Esophagus muscularis mucosa (tissue), 4 donors: ENCODE data around the gene NRCAM. TPM values are rescaled to one million over a fixed set of nuclear protein-coding genes. Genes with fewer than 3 reads are reported as not detected.
A peak's percentile ranks its signal among the peaks of the same experiment; 100 is the strongest.

Experiments used
- DNase-seq: peaks from one replicate; pipeline ENCODE4 v3.0.0-alpha.2; 2017; ENCODE audit errors: extremely low spot score
- H3K27ac ChIP-seq, 4 donors: fragments of 200-600 bp; sonication (generic); replicated peaks in 1 of 4; 1 replicate in 3 of 4; 2 replicates in 1 of 4; pipeline ENCODE4 v1.5.1; 2016 to 2019; ENCODE audit warnings: mild to moderate bottlenecking in 1 of 4
- H3K27me3 ChIP-seq, 4 donors: fragments of 200-600 bp; sonication (generic); one replicate each; pipeline versions ENCODE4 v1.5.1 to v1.6.0; 2016 to 2019
- H3K36me3 ChIP-seq, 4 donors: fragments of 200-600 bp; sonication (generic); one replicate each; pipeline ENCODE4 v1.5.1; 2016 to 2019
- H3K4me1 ChIP-seq, 4 donors: fragments of 200-600 bp; sonication (generic); one replicate each; pipeline ENCODE4 v1.5.1; 2016 to 2019
- H3K4me3 ChIP-seq, 4 donors: fragments of 200-600 bp; sonication (generic); 1 replicate in 2 of 4; 2 replicates in 2 of 4; pipeline ENCODE4 v1.5.1; 2016 to 2019; ENCODE audit warnings: mild to moderate bottlenecking in 4 of 4, moderate library complexity in 1 of 4
- H3K9me3 ChIP-seq, 4 donors: fragments of 200-600 bp; sonication (generic); 1 replicate in 3 of 4; 2 replicates in 1 of 4; pipeline ENCODE4 v1.5.1; 2016 to 2019
- CTCF ChIP-seq, 3 experiments: fragments of 200-600 bp in 2 of 3; fragments of 450-650 bp in 1 of 3; sonication (generic) in 2 of 3; IDR thresholded peaks; one replicate each; pipeline ENCODE4 v1.5.1; 2017 to 2019; ENCODE audit warnings: antibody characterized with exemption in 3 of 3, mild to moderate bottlenecking in 2 of 3, moderate library complexity in 1 of 3
- EP300 ChIP-seq: sonication (generic); formaldehyde crosslinking; IDR thresholded peaks from one replicate; pipeline ENCODE4 v1.6.1; 2017; ENCODE audit warnings: antibody characterized with exemption
- POLR2A ChIP-seq: fragments of 450-650 bp; IDR thresholded peaks from one replicate; pipeline ENCODE4 v1.6.1; 2017; ENCODE audit warnings: antibody characterized with exemption, moderate library complexity, mild to moderate bottlenecking, low read depth
- POLR2AphosphoS5 ChIP-seq, 2 donors: sonication (generic); formaldehyde crosslinking; IDR thresholded peaks; one replicate each; pipeline ENCODE4 v1.6.1; 2017; ENCODE audit warnings: antibody characterized with exemption in 2 of 2
- WGBS: methylation state at CpG from one replicate; pipeline ENCODE4 v1.1.5; 2018; 5-methylcytosine and 5-hydroxymethylcytosine counted together
- intact Hi-C: fragments of 100-400 bp; cut with DNase I; formaldehyde crosslinking; loops from one replicate; pipeline ENCODE4 v1.15.1; 2023
- total RNA-seq, 4 donors: library from RNA; depleted of rRNA; stranded (reverse); fragments of >200 nt; gene quantifications; one replicate each; pipeline versions ENCODE4 v1.1.0 to v1.2.1, GENCODE V29; 2016

The NRCAM gene
- total RNA-seq, 4 donors from 2014 or later = 2.9 to 5.2 (median 3.3) TPM

- WGBS = 85% methylated on average over 6 of the region's 6 CpGs
- DNase-seq = peak; percentile 50
- H3K4me3 ChIP-seq = no peak overlapping the region
- H3K36me3 ChIP-seq = no peaks in the 10 kb centered on the region
- no peaks in the 10 kb centered on the region for H3K4me1 ChIP-seq
- H3K9me3 ChIP-seq = no peaks in the 10 kb centered on the region
- intact Hi-C loops = no loop called here
- TF ChIP-seq CTCF (IDR thresholded peaks at IDR 0.05) = peak in 2 of 3 experiments; percentile 10 to 32
- TF ChIP-seq POLR2AphosphoS5 (IDR thresholded peaks at IDR 0.05) = no peak
- H3K27ac ChIP-seq = no peak overlapping the region
- H3K27me3 ChIP-seq = no peaks in the 10 kb centered on the region
Observed at GRCh38 chr7:108114117-108114841, 342.0 kb downstream of the NRCAM start.

GRCh38 chr7:108112683-108113082 is 343.6 kb downstream of the NRCAM start:
- intact Hi-C loops = no loop called here
- no peak for TF ChIP-seq POLR2A
- no peak for TF ChIP-seq POLR2AphosphoS5 (IDR thresholded peaks at IDR 0.05)
- TF ChIP-seq CTCF (IDR thresholded peaks at IDR 0.05) = no peak
- TF ChIP-seq EP300 = no peak
- WGBS = 100% methylated on average over 2 of the region's 2 CpGs
- no peak overlapping the region for H3K4me3 ChIP-seq
- peaks cover 0 to 3% (median 0%) of the 10 kb centered on the region in 4 donors for H3K4me1 ChIP-seq
- DNase-seq = peak; percentile 60
- no peak overlapping the region for H3K27ac ChIP-seq
- no peaks in the 10 kb centered on the region for H3K9me3 ChIP-seq
- no peaks in the 10 kb centered on the region for H3K27me3 ChIP-seq
- no peaks in the 10 kb centered on the region for H3K36me3 ChIP-seq

- no peak overlapping the region for H3K27ac ChIP-seq
- no peaks in the 10 kb centered on the region for H3K27me3 ChIP-seq
- DNase-seq = peak; percentile 64
- TF ChIP-seq EP300 = no peak
- TF ChIP-seq CTCF (IDR thresholded peaks at IDR 0.05) = peak in 1 of 3 experiments; percentile 36
- no peak for TF ChIP-seq POLR2A
- no peak for TF ChIP-seq POLR2AphosphoS5 (IDR thresholded peaks at IDR 0.05)
- no peak overlapping the region for H3K4me3 ChIP-seq
- no peaks in the 10 kb centered on the region for H3K9me3 ChIP-seq
- H3K4me1 ChIP-seq = peaks cover 0 to 8% (median 0%) of the 10 kb centered on the region in 4 donors
- WGBS = 67% methylated on average over 2 of the region's 2 CpGs
- no peaks in the 10 kb centered on the region for H3K36me3 ChIP-seq
- intact Hi-C loops = no loop called here
Observed at GRCh38 chr7:108109221-108109908, 346.9 kb downstream of the NRCAM start.

GRCh38 chr7:108108131-108108530 is 348.1 kb downstream of the NRCAM start:
- H3K27ac ChIP-seq = no peak overlapping the region
- no peaks in the 10 kb centered on the region for H3K9me3 ChIP-seq
- no peak for DNase-seq
- peaks cover 0 to 8% (median 0%) of the 10 kb centered on the region in 4 donors for H3K4me1 ChIP-seq
- no peak overlapping the region for H3K4me3 ChIP-seq
- no peaks in the 10 kb centered on the region for H3K27me3 ChIP-seq
- no peak for TF ChIP-seq CTCF (IDR thresholded peaks at IDR 0.05)
- no peak for TF ChIP-seq EP300
- TF ChIP-seq POLR2AphosphoS5 (IDR thresholded peaks at IDR 0.05) = no peak
- TF ChIP-seq POLR2A = no peak
- no peaks in the 10 kb centered on the region for H3K36me3 ChIP-seq
- intact Hi-C loops = no loop called here
